ENCODE measurements around the gene ATG3.

DNA sequence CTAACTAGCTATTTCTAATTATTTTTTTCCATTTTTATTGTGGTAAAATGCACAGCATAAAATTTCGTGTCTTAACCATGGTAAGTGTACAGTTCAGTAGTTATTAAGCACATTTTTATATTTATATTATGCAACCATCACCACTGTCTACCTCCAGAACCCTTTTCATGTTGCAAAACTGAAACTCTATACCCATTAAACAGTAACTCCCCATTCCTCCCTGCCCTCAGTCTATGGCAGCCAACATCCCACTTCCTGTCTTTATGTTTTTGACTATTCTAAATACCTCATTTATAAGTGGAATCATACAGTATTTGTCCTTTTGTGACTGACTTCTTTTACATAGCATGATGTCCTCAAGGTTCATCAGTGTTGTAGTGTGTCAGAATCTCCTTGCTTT, 25.6 kb upstream of the ATG3 start:
- no peak for TF ChIP-seq EP300 (IDR thresholded peaks at IDR 0.05)
- TF ChIP-seq, protein P1, sequence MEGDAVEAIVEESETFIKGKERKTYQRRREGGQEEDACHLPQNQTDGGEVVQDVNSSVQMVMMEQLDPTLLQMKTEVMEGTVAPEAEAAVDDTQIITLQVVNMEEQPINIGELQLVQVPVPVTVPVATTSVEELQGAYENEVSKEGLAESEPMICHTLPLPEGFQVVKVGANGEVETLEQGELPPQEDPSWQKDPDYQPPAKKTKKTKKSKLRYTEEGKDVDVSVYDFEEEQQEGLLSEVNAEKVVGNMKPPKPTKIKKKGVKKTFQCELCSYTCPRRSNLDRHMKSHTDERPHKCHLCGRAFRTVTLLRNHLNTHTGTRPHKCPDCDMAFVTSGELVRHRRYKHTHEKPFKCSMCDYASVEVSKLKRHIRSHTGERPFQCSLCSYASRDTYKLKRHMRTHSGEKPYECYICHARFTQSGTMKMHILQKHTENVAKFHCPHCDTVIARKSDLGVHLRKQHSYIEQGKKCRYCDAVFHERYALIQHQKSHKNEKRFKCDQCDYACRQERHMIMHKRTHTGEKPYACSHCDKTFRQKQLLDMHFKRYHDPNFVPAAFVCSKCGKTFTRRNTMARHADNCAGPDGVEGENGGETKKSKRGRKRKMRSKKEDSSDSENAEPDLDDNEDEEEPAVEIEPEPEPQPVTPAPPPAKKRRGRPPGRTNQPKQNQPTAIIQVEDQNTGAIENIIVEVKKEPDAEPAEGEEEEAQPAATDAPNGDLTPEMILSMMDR (IDR thresholded peaks at IDR 0.05), result no peak
- TF ChIP-seq POLR2AphosphoS5 (IDR thresholded peaks at IDR 0.05), result no peak
- no peak for TF ChIP-seq POLR2A (IDR thresholded peaks at IDR 0.05)

Measured in gastroesophageal sphincter (tissue), 3 donors.